Skeletal muscle cell (primary cell): ENCODE data around the gene DDX54.
A peak's percentile ranks its signal among the peaks of the same experiment; 100 is the strongest.

Experiments
- DNase-seq: peaks from one replicate; pipeline ENCODE4 v3.0.0-alpha.2; 2010; ENCODE audit warnings: low read depth
- H3K4me3 ChIP-seq: 2 replicates; pipeline ENCODE4 v1.5.1; 2011; ENCODE audit warnings: low read depth, mild to moderate bottlenecking, control low read depth, low read length, moderate library complexity

DDX54 gene

GRCh38 chr12:113169697-113170096, 15.6 kb downstream of the DDX54 start:
- no peak overlapping the region for H3K4me3 ChIP-seq
- DNase-seq, result no peak

- H3K4me3 ChIP-seq, result no peak overlapping the region
- DNase-seq, result no peak
These were observed 17.4 kb downstream of the DDX54 start for GRCh38 chr12:113167868-113168267.

- DNase-seq, result no peak
- H3K4me3 ChIP-seq, result no peak overlapping the region
These were observed 19.5 kb downstream of the DDX54 start for GRCh38 chr12:113165521-113166450.

GRCh38 chr12:113164014-113164413, 21.3 kb downstream of the DDX54 start:
- DNase-seq, result no peak

GRCh38 chr12:113163030-113163360, 22.3 kb downstream of the DDX54 start:
- DNase-seq, result no peak

More at GRCh38 chr12:113164014-113164413, 21.3 kb downstream of the DDX54 start:
- no peak overlapping the region for H3K4me3 ChIP-seq

GRCh38 chr12:113162102-113163029, 22.9 kb downstream of the DDX54 start:
- H3K4me3 ChIP-seq, result no peak overlapping the region
- DNase-seq, result no peak

More at GRCh38 chr12:113163030-113163360, 22.3 kb downstream of the DDX54 start:
- no peak overlapping the region for H3K4me3 ChIP-seq

GRCh38 chr12:113161415-113162016, 23.8 kb downstream of the DDX54 start:
- DNase-seq, result no peak
- H3K4me3 ChIP-seq, result no peak overlapping the region

GRCh38 chr12:113159937-113160336, 25.3 kb downstream of the DDX54 start:
- no peak overlapping the region for H3K4me3 ChIP-seq
- no peak for DNase-seq

- no peak overlapping the region for H3K4me3 ChIP-seq
- no peak for DNase-seq
These were observed 26.7 kb downstream of the DDX54 start for GRCh38 chr12:113158439-113159203.

- DNase-seq, result no peak
These were observed 27.9 kb downstream of the DDX54 start for GRCh38 chr12:113157218-113157859.

GRCh38 chr12:113155646-113156045, 29.6 kb downstream of the DDX54 start:
- H3K4me3 ChIP-seq, result no peak overlapping the region
- DNase-seq, result no peak

More at GRCh38 chr12:113157218-113157859, 27.9 kb downstream of the DDX54 start:
- H3K4me3 ChIP-seq, result no peak overlapping the region

- no peak for DNase-seq
- H3K4me3 ChIP-seq, result no peak overlapping the region
These were observed 30.2 kb downstream of the DDX54 start for GRCh38 chr12:113155060-113155459.

- H3K4me3 ChIP-seq, result peak overlapping the region; percentile 25
- no peak for DNase-seq
These were observed 30.8 kb downstream of the DDX54 start for GRCh38 chr12:113154351-113154973.

- DNase-seq, result no peak
- H3K4me3 ChIP-seq, result peak overlapping the region; percentile 39
These were observed 32.2 kb downstream of the DDX54 start for GRCh38 chr12:113152835-113153814.

- no peak overlapping the region for H3K4me3 ChIP-seq
- DNase-seq, result no peak
These were observed 33.0 kb downstream of the DDX54 start for GRCh38 chr12:113152196-113152834.

GRCh38 chr12:113151655-113152054, 33.6 kb downstream of the DDX54 start:
- no peak for DNase-seq
- no peak overlapping the region for H3K4me3 ChIP-seq
